WTC11 (cell line): ENCODE results near the gene STBD1.

Experiments used
- ATF1 ChIP-seq: sonication (generic); formaldehyde crosslinking; IDR thresholded peaks from 2 replicates; pipeline ENCODE4 v1.8.1; 2023; ENCODE audit warnings: mild to moderate bottlenecking, moderate library complexity, missing genetic modification reagents
- CREB1 ChIP-seq: sonication (generic); formaldehyde crosslinking; IDR thresholded peaks from 2 replicates; pipeline ENCODE4 v1.8.0; 2023; ENCODE audit warnings: mild to moderate bottlenecking, missing genetic modification reagents
- HMGA2 ChIP-seq: fragments of 250-450 bp; sonication (Bioruptor Pico); IDR thresholded peaks from 2 replicates; pipeline ENCODE4 v1.4.0; 2021; ENCODE audit warnings: mild to moderate bottlenecking, moderate library complexity
- JUN ChIP-seq: sonication (generic); formaldehyde crosslinking; IDR thresholded peaks from 2 replicates; pipeline ENCODE4 v1.8.0; 2023; ENCODE audit warnings: mild to moderate bottlenecking, missing genetic modification reagents
- NFYB ChIP-seq: sonication (generic); formaldehyde crosslinking; conservative IDR thresholded peaks from 2 replicates; pipeline ENCODE4 v1.8.0; 2022; ENCODE audit warnings: low read depth, missing genetic modification reagents
- TP53 ChIP-seq: sonication (generic); formaldehyde crosslinking; IDR thresholded peaks from 2 replicates; pipeline ENCODE4 v1.8.1; 2023; ENCODE audit warnings: mild to moderate bottlenecking, missing genetic modification reagents
- ZBTB21 ChIP-seq: sonication (generic); formaldehyde crosslinking; IDR thresholded peaks from 2 replicates; pipeline ENCODE4 v1.8.1; 2023; ENCODE audit warnings: mild to moderate bottlenecking, missing genetic modification reagents, borderline replicate concordance
- ZNF138 ChIP-seq: sonication (generic); formaldehyde crosslinking; conservative IDR thresholded peaks from 2 replicates; pipeline ENCODE4 v1.8.1; 2022; ENCODE audit warnings: mild to moderate bottlenecking, moderate library complexity, missing genetic modification reagents
- TF ChIP-seq, protein P1 (sequence below): fragments of 200-600 bp; IDR thresholded peaks from 2 replicates; pipeline ENCODE4 v1.8.0; 2022; ENCODE audit warnings: antibody characterized with exemption
- TF ChIP-seq, protein P2 (sequence below): sonication (generic); formaldehyde crosslinking; IDR thresholded peaks from 2 replicates; pipeline ENCODE4 v1.8.1; 2023; ENCODE audit warnings: mild to moderate bottlenecking, missing genetic modification reagents, moderate library complexity

DNA sequence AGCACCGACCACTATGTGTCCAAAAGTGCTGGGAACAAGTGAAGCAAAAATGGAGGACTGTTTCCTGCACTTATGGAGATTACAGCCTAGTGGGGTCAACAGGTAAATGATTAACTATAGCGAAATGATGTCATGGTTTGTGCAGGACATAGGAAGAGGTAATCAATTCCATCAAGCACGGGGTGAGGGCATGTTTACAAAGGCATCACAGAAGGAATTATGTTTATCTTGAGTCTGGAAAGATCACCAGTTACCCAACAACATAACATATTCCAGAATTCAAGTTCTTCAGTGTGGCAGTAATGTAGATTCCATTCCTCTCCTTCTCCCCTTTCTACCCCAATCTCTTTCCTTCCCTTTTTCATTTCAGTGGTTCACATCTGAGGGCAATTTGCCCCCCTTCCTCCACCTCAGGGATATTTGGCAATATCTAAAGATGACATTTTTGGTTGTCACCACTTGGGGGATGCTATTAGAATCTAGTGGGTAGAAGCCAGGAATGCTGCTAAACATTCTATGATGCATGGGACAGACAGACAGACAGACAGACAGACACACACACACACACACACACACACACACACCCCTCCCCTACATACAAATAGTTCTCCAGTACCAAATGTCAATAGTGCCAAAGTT lies 30.9 kb upstream of the STBD1 start:
- TF ChIP-seq, protein P1, sequence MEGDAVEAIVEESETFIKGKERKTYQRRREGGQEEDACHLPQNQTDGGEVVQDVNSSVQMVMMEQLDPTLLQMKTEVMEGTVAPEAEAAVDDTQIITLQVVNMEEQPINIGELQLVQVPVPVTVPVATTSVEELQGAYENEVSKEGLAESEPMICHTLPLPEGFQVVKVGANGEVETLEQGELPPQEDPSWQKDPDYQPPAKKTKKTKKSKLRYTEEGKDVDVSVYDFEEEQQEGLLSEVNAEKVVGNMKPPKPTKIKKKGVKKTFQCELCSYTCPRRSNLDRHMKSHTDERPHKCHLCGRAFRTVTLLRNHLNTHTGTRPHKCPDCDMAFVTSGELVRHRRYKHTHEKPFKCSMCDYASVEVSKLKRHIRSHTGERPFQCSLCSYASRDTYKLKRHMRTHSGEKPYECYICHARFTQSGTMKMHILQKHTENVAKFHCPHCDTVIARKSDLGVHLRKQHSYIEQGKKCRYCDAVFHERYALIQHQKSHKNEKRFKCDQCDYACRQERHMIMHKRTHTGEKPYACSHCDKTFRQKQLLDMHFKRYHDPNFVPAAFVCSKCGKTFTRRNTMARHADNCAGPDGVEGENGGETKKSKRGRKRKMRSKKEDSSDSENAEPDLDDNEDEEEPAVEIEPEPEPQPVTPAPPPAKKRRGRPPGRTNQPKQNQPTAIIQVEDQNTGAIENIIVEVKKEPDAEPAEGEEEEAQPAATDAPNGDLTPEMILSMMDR = no peak
- TF ChIP-seq JUN (no peak), HMGA2 (CRISPR knock-in tag) (no peak), ZNF138 (CRISPR knock-in tag) (no peak), ZBTB21 (no peak), TP53 (CRISPR knock-in tag) (no peak), CREB1 (CRISPR knock-in tag) (no peak), ATF1 (no peak), NFYB (CRISPR knock-in tag) (no peak)
- TF ChIP-seq, protein P2, sequence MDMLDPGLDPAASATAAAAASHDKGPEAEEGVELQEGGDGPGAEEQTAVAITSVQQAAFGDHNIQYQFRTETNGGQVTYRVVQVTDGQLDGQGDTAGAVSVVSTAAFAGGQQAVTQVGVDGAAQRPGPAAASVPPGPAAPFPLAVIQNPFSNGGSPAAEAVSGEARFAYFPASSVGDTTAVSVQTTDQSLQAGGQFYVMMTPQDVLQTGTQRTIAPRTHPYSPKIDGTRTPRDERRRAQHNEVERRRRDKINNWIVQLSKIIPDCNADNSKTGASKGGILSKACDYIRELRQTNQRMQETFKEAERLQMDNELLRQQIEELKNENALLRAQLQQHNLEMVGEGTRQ (CRISPR knock-in tag) = no peak
